HG02973 (cell line): ENCODE results near the gene MAK.
"Not testable (repeated sequence)": the region's sequence is repeated elsewhere in the genome, so short reads cannot be mapped to it uniquely, and the experiment has no call there.

ENCODE experiments used
- ATAC-seq: cut with Tn5 transposase; IDR thresholded peaks from one replicate; pipeline ENCODE4 v1.9.1; 2021; ENCODE audit warnings: moderate library complexity; ENCODE audit not compliant: unreplicated experiment

MAK gene

GRCh38 chr6:10854922-10855632, 16.7 kb upstream of the MAK start:
- ATAC-seq, result no peak

- not testable (repeated sequence) for ATAC-seq
Observed at GRCh38 chr6:10853849-10854300, 15.5 kb upstream of the MAK start.

GRCh38 chr6:10852361-10852960, 14.1 kb upstream of the MAK start:
- no peak for ATAC-seq

- no peak for ATAC-seq
Observed at GRCh38 chr6:10850728-10851127, 12.4 kb upstream of the MAK start.

- ATAC-seq, result no peak
Observed at GRCh38 chr6:10849901-10850300, 11.6 kb upstream of the MAK start.

GRCh38 chr6:10847684-10848083, 9.3 kb upstream of the MAK start:
- ATAC-seq, result no peak

GRCh38 chr6:10843554-10843953, 5.2 kb upstream of the MAK start:
- no peak for ATAC-seq

- peak; percentile 68 for ATAC-seq
Observed at GRCh38 chr6:10838794-10839333, 525 bp upstream of the MAK start.

- no peak for ATAC-seq
Observed at GRCh38 chr6:10837622-10837994, 731 bp downstream of the MAK start.

- no peak for ATAC-seq
Observed at GRCh38 chr6:10837009-10837621, 1.2 kb downstream of the MAK start.

GRCh38 chr6:10834823-10835222, 3.5 kb downstream of the MAK start:
- ATAC-seq, result no peak

GRCh38 chr6:10831609-10832008, 6.7 kb downstream of the MAK start:
- ATAC-seq, result no peak

GRCh38 chr6:10824819-10825218, 13.5 kb downstream of the MAK start:
- ATAC-seq, result no peak

GRCh38 chr6:10824297-10824696, 14.0 kb downstream of the MAK start:
- ATAC-seq, result no peak

GRCh38 chr6:10814176-10814575, 24.2 kb downstream of the MAK start:
- not testable (repeated sequence) for ATAC-seq

GRCh38 chr6:10809098-10809497, 29.2 kb downstream of the MAK start:
- no peak for ATAC-seq

- ATAC-seq, result no peak
Observed at GRCh38 chr6:10808376-10808775, 30.0 kb downstream of the MAK start.

- ATAC-seq, result peak; percentile 95
Observed at GRCh38 chr6:10801224-10801848, 37.0 kb downstream of the MAK start.

- ATAC-seq, result no peak
Observed at GRCh38 chr6:10800810-10801209, 37.5 kb downstream of the MAK start.

GRCh38 chr6:10794239-10794638, 44.1 kb downstream of the MAK start:
- ATAC-seq, result no peak

- ATAC-seq, result no peak
Observed at GRCh38 chr6:10793695-10794094, 44.6 kb downstream of the MAK start.

GRCh38 chr6:10793035-10793434, 45.3 kb downstream of the MAK start:
- ATAC-seq, result no peak
